Heart left ventricle (tissue), 16 donors: ENCODE measurements around the gene TAF11L9. TPM values are rescaled to one million over a fixed set of nuclear protein-coding genes. Genes with fewer than 3 reads are reported as not detected.
A peak's percentile ranks its signal among the peaks of the same experiment; 100 is the strongest.
"Not testable (repeated sequence)": the region's sequence is repeated elsewhere in the genome, so short reads cannot be mapped to it uniquely, and the experiment has no call there.

Experiments
- ATAC-seq, 4 donors: fragments of 200-7000 bp; cut with Tn5 transposase; one replicate each; pipeline ENCODE4 v1.9.1; 2020 to 2022; ENCODE audit warnings: moderate library complexity in 4 of 4, mild to moderate bottlenecking in 3 of 4, moderate number of reproducible peaks in 1 of 4
- DNase-seq, 5 donors: peaks; one replicate each; pipeline ENCODE4 v3.0.0-alpha.2; 2020
- H3K27ac ChIP-seq, 12 donors: fragments of 200-600 bp; sonication (generic) in 4 of 12; one replicate each; pipeline versions ENCODE4 v1.5.0 to v1.8.0; 2016 to 2022; ENCODE audit warnings: mild to moderate bottlenecking in 2 of 12
- H3K27me3 ChIP-seq, 9 donors: fragments of 200-600 bp; sonication (generic) in 2 of 9; one replicate each; pipeline versions ENCODE4 v1.5.1 to v1.8.0; 2016 to 2022; ENCODE audit warnings: mild to moderate bottlenecking in 3 of 9
- H3K36me3 ChIP-seq, 9 donors: fragments of 200-600 bp; sonication (generic) in 2 of 9; one replicate each; pipeline versions ENCODE4 v1.5.0 to v1.8.0; 2018 to 2022; ENCODE audit warnings: mild to moderate bottlenecking in 2 of 9
- H3K4me1 ChIP-seq, 12 donors: fragments of 200-600 bp; sonication (generic) in 4 of 12; one replicate each; pipeline versions ENCODE4 v1.5.0 to v1.8.0; 2016 to 2022; ENCODE audit warnings: mild to moderate bottlenecking in 3 of 12
- H3K4me3 ChIP-seq, 12 donors: fragments of 200-600 bp; sonication (generic) in 4 of 12; one replicate each; pipeline versions ENCODE4 v1.5.0 to v1.8.0; 2017 to 2022; ENCODE audit warnings: mild to moderate bottlenecking in 9 of 12, moderate library complexity in 4 of 12
- H3K9me3 ChIP-seq, 12 donors: fragments of 200-600 bp; sonication (generic) in 4 of 12; one replicate each; pipeline versions ENCODE4 v1.5.0 to v1.8.0; 2016 to 2022; ENCODE audit warnings: mild to moderate bottlenecking in 1 of 12
- CTCF ChIP-seq, 12 donors: fragments of 200-600 bp; sonication (generic) in 4 of 12; IDR thresholded peaks; one replicate each; pipeline versions ENCODE4 v1.5.0 to v1.8.0; 2018 to 2022; ENCODE audit warnings: antibody characterized with exemption in 12 of 12, mild to moderate bottlenecking in 5 of 12
- POLR2A ChIP-seq, 2 donors: fragments of 450-650 bp; IDR thresholded peaks; one replicate each; pipeline ENCODE4 v1.6.1; 2017; ENCODE audit warnings: antibody characterized with exemption in 2 of 2, mild to moderate bottlenecking in 2 of 2, moderate library complexity in 2 of 2
- WGBS, 4 donors: extraction: QIAGEN DNeasy Blood & Tissue Kit in 2 of 4; methylation state at CpG; one replicate each; pipeline versions ENCODE4 v1.1.5 to v1.1.7; 2013 to 2018; 5-methylcytosine and 5-hydroxymethylcytosine counted together
- intact Hi-C, 10 donors: fragments of 100-400 bp; cut with DNase I; formaldehyde crosslinking; loops; one replicate each; pipeline versions ENCODE4 v1.11.1 to v1.14.2; 2022
- long read RNA-seq, 3 donors: library from polyadenylated mRNA; unstranded; transcript quantifications; one replicate each; pipeline ENCODE4 v2.0.0, GENCODE V29; 2020 to 2021
- polyA plus RNA-seq, 2 donors: library from polyadenylated mRNA; stranded (reverse); fragments of 200-250 nt; gene quantifications; one replicate each; pipeline ENCODE4 v1.2.3, GENCODE V29; 2013
- total RNA-seq, 9 donors: library from RNA; depleted of rRNA in 2 of 9; stranded (reverse); fragments of >200 nt in 2 of 9; fragmentation: NEBNext Ultra II Directional in 3 of 9; extraction: Animal tissue kit (Norgen Biotek cat#: 25700) in 3 of 9; gene quantifications; one replicate each; pipeline versions ENCODE4 v1.1.0 to v1.2.4, GENCODE V29; 2016 to 2023
- donor health status: ischemic (EF 13 %, LVEDD 7.1; RV severe dilation, severe dysfunction).
- donor health status: healthy with polysubstance abuse.
- donor health status: DM: no; HTN: yes; CAD: no.
- donor health status: DM: no; HTN: no; CAD: no.
- donor health status: ischemic (EF 25% LVEDD 6.9; RV normal size, moderate dysfunction).
- donor health status: ischemic (EF 25% LVEDD 5.7; RV mildly dilated, moderate dysfunction).
- donor health status: healthy.
- donor health status: DM: yes; HTN: yes; CAD: no.
- donor health status: ischemic (EF 35%, LVEDD 5.7; RV mildly dilated, moderate dysfunction).
- donor health status: nonischemic (EF 11% LVEDD 7.7; RV severe dilation, severe dysfunction).
- donor health status: DM: yes; HTN: yes; CAD: no.
- donor health status: PGD.
- donor health status: ischemic (EF 29% LVEDD 5.4; RV normal size, mild dysfunction).
- donor health status: nonischemic (EF 23%, LVEDD 6.1; RV moderate dilation, normal function).

The TAF11L9 gene
- total RNA-seq = not detected
- polyA plus RNA-seq = not detected
- long read RNA-seq, donor 1 = 0 reads
- long read RNA-seq, donor 2 = 0 reads
- long read RNA-seq, donor 3 = 0 reads

- intact Hi-C loops, H3K9me3 ChIP-seq, H3K27me3 ChIP-seq, DNase-seq, ATAC-seq, H3K27ac ChIP-seq, H3K4me1 ChIP-seq, H3K4me3 ChIP-seq, H3K36me3 ChIP-seq: not testable (repeated sequence)
- 87 to 95% (median 92%) methylated on average over 9 to 13 of the region's 15 CpGs for WGBS, 4 donors
Measured at GRCh38 chr5:17594255-17594654, at the start of gene TAF11L9. TAF11L9 (minus strand) TSS chr5:17594394.

- Histone ChIP-seq H3K27ac (no peak within 1 kb of the TSS), H3K4me1 (no peaks in the 10 kb centered on the region), H3K27me3 (no peaks in the 10 kb centered on the region), H3K36me3 (no peaks in the 10 kb centered on the region), H3K4me3 (no peak within 1 kb of the TSS), H3K9me3 (no peaks in the 10 kb centered on the region)
- WGBS, 4 donors = 81 to 90% (median 85%) methylated on average over 5 of the region's 5 CpGs
- no peak for ATAC-seq
- no peak for DNase-seq
- no peak for TF ChIP-seq CTCF (IDR thresholded peaks at IDR 0.05)
- no peak for TF ChIP-seq POLR2A (IDR thresholded peaks at IDR 0.05)
- intact Hi-C loops = no loop called here
Measured at GRCh38 chr5:17634160-17634559, 40.0 kb upstream of the TAF11L9 start, which contains the start of gene TAF11L14. TAF11L14 (plus strand) TSS chr5:17634460.

GRCh38 chr5:17631788-17632187 is 37.6 kb upstream of the TAF11L9 start, which contains the start of gene TAF11L13:
TAF11L13 (plus strand) TSS chr5:17632088.
- WGBS, 4 donors = 76 to 100% (median 82%) methylated on average over 1 to 9 of the region's 12 CpGs
- H3K4me1 ChIP-seq, H3K27ac ChIP-seq, DNase-seq, H3K27me3 ChIP-seq, H3K4me3 ChIP-seq, H3K36me3 ChIP-seq, intact Hi-C loops, H3K9me3 ChIP-seq, ATAC-seq: not testable (repeated sequence)

GRCh38 chr5:17625686-17626085 is 31.5 kb upstream of the TAF11L9 start:
- ATAC-seq (no peak), DNase-seq (no peak)
- no peaks in the 10 kb centered on the region for H3K4me1 ChIP-seq
- H3K4me3 ChIP-seq = no peak overlapping the region
- TF ChIP-seq CTCF (IDR thresholded peaks at IDR 0.05) (no peak), POLR2A (IDR thresholded peaks at IDR 0.05) (no peak)
- H3K27me3 ChIP-seq = no peaks in the 10 kb centered on the region
- H3K36me3 ChIP-seq = no peaks in the 10 kb centered on the region
- 80 to 90% (median 86%) methylated on average over 6 to 11 of the region's 11 CpGs for WGBS, 4 donors
- no peak overlapping the region for H3K27ac ChIP-seq
- no peaks in the 10 kb centered on the region for H3K9me3 ChIP-seq
- intact Hi-C loops = no loop called here

- Histone ChIP-seq H3K9me3 (peaks cover 0 to 4% (median 0%) of the 10 kb centered on the region in 12 donors), H3K27ac (no peak overlapping the region), H3K4me3 (no peak overlapping the region), H3K4me1 (no peaks in the 10 kb centered on the region), H3K27me3 (no peaks in the 10 kb centered on the region), H3K36me3 (no peaks in the 10 kb centered on the region)
- intact Hi-C loops = no loop called here
- no peak for ATAC-seq
- 80 to 100% (median 86%) methylated on average over 1 to 17 of the region's 17 CpGs for WGBS, 4 donors
- no peak for DNase-seq
- no peak for TF ChIP-seq POLR2A (IDR thresholded peaks at IDR 0.05)
- TF ChIP-seq CTCF (IDR thresholded peaks at IDR 0.05) = peak in 1 of 12 donors; percentile 12
Measured at GRCh38 chr5:17620627-17621026, 26.4 kb upstream of the TAF11L9 start.
